Panc1 (cell line): ENCODE measurements around the gene RMND5A. TPM values are rescaled to one million over a fixed set of nuclear protein-coding genes. Genes with fewer than 3 reads are reported as not detected.
"Not testable (repeated sequence)": the region's sequence is repeated elsewhere in the genome, so short reads cannot be mapped to it uniquely, and the experiment has no call there.

Experiments used
- ATAC-seq: fragments of 200-7000 bp; cut with Tn5 transposase; 2 replicates; pipeline ENCODE4 v1.9.1; 2020; ENCODE audit warnings: mild to moderate bottlenecking, moderate library complexity
- Bru-seq: library from RNA; stranded (reverse); fragments of 400-500 nt; gene quantifications from one replicate; lab custom pipeline; 2021; lab: Mats Ljungman, UMichigan
- BruChase-seq, 2 experiments: library from RNA; stranded (reverse); fragments of 400-500 nt; gene quantifications; one replicate each; lab custom pipeline; 2021; lab: Mats Ljungman, UMichigan
- BruUV-seq: library from RNA; stranded (reverse); fragments of 400-500 nt; replicated peaks from 2 replicates; lab custom pipeline; 2021; lab: Mats Ljungman, UMichigan
- CTCF ChIA-PET: fragments of 300-600 bp; sonication (Branson Sonifier 250); formaldehyde crosslinking; loops from one replicate; lab custom pipeline; 2022; ENCODE audit warnings: antibody characterized with exemption; lab: Charles Lee
- POLR2A ChIA-PET: fragments of 300-600 bp; sonication (Branson Sonifier 250); formaldehyde crosslinking; loops from one replicate; lab custom pipeline; 2022; ENCODE audit warnings: antibody characterized with exemption; lab: Charles Lee
- DNase-seq: peaks from one replicate; pipeline ENCODE4 v3.0.0-alpha.2; 2010; ENCODE audit warnings: low read depth, low spot score
- H3K27ac ChIP-seq: 2 replicates; pipeline ENCODE4 v1.5.1; 2011; ENCODE audit warnings: mild to moderate bottlenecking, low read length, inconsistent platforms
- H3K27me3 ChIP-seq: fragments of 200-500 bp; sonication (Bioruptor generic); 2 replicates; pipeline ENCODE4 v1.6.0; 2014; ENCODE audit warnings: low read length, inconsistent platforms; ENCODE audit not compliant: control insufficient read depth, insufficient read depth
- H3K36me3 ChIP-seq: fragments of 200-500 bp; sonication (Bioruptor generic); 2 replicates; pipeline ENCODE4 v1.5.1; 2014; ENCODE audit warnings: inconsistent platforms, mild to moderate bottlenecking, low read length, moderate library complexity; ENCODE audit not compliant: control insufficient read depth, insufficient read depth
- H3K4me1 ChIP-seq: 2 replicates; pipeline ENCODE4 v1.5.1; 2011; ENCODE audit warnings: inconsistent platforms, mild to moderate bottlenecking, low read length, moderate library complexity; ENCODE audit not compliant: control insufficient read depth, insufficient read depth
- H3K4me3 ChIP-seq, 2 experiments: 2 replicates each; pipeline ENCODE4 v1.5.1; 2011 to 2012; ENCODE audit warnings: low read depth in 2 of 2, low read length in 2 of 2, mild to moderate bottlenecking in 2 of 2, inconsistent platforms in 1 of 2, moderate library complexity in 1 of 2
- H3K9me3 ChIP-seq: fragments of 200-500 bp; sonication (Bioruptor generic); 2 replicates; pipeline ENCODE4 v1.5.1; 2014; ENCODE audit warnings: low read depth, mild to moderate bottlenecking, inconsistent platforms, low read length, moderate library complexity; ENCODE audit not compliant: control insufficient read depth, insufficient read depth
- CTCF ChIP-seq: fragments of 450-650 bp; IDR thresholded peaks from 2 replicates; pipeline ENCODE4 v1.5.1; 2017; ENCODE audit warnings: mild to moderate bottlenecking
- POLR2AphosphoS5 ChIP-seq: IDR thresholded peaks from 2 replicates; pipeline ENCODE4 v1.6.1; 2012; ENCODE audit warnings: mild to moderate bottlenecking, low read depth, low read length, moderate library complexity
- REST ChIP-seq, 2 experiments: IDR thresholded peaks; 2 replicates each; pipeline ENCODE4 v1.6.1; 2011 to 2012; ENCODE audit warnings: low read depth in 2 of 2, control low read depth in 1 of 2, low read length in 1 of 2, mild to moderate bottlenecking in 1 of 2, moderate library complexity in 1 of 2; ENCODE audit not compliant: insufficient read depth in 1 of 2
- SIN3A ChIP-seq: IDR thresholded peaks from 2 replicates; pipeline ENCODE4 v1.6.1; 2012; ENCODE audit warnings: low read depth, mild to moderate bottlenecking, low read length, moderate library complexity, borderline replicate concordance; ENCODE audit not compliant: insufficient read depth
- TCF7L2 ChIP-seq: IDR thresholded peaks from 2 replicates; pipeline ENCODE4 v1.6.1; 2011; ENCODE audit warnings: mild to moderate bottlenecking, low read depth, low read length, inconsistent platforms
- in situ Hi-C: cut with HindIII; loops from 2 replicates; pipeline ENCODE4 v1.10.0; 2016; ENCODE audit warnings: low sequenced_read_pairs, low pct_unique_long_range_greater_than_20kb
- intact Hi-C: fragments of 100-400 bp; cut with micrococcal nuclease; formaldehyde crosslinking; loops from one replicate; pipeline ENCODE4 v1.10.0; 2022; ENCODE audit not compliant: unreplicated experiment
- long read RNA-seq: library from polyadenylated mRNA; unstranded; transcript quantifications from one replicate; pipeline ENCODE4 v2.0.0, GENCODE V29; 2021; ENCODE audit not compliant: unreplicated experiment
- polyA plus RNA-seq: library from polyadenylated mRNA; unstranded; fragments of >200 nt; gene quantifications from one replicate; pipeline ENCODE4 v1.2.1, GENCODE V29; 2012; ENCODE audit warnings: missing spikeins; ENCODE audit not compliant: insufficient read length
- total RNA-seq: library from RNA; stranded (reverse); gene quantifications from one replicate; pipeline ENCODE4 v1.2.1, GENCODE V29; 2021; ENCODE audit not compliant: unreplicated experiment

The RMND5A gene
- total RNA-seq (42.8 TPM), Bru-seq, nascent RNA (percentile 83 among the genes with signal in this experiment), BruChase-seq, experiment 1, labeled RNA remaining after a 2-hour chase (percentile 91 among the genes with signal in this experiment), BruChase-seq, experiment 2, labeled RNA remaining after a 6-hour chase (percentile 95 among the genes with signal in this experiment)
- polyA plus RNA-seq = 15.1 TPM
- long read RNA-seq, full-length matches to known transcripts = 60 of 74 reads
- long read RNA-seq, partial matches to known transcripts = 0 of 74 reads
- long read RNA-seq, other reads (novel, unspliced or antisense) = 14 of 74 reads

GRCh38 chr2:86719637-86720539 is at the start of gene RMND5A:
Gene RMND5A, plus strand, starts transcription at chr2:86720291. Its CDS starts 377 bp downstream, at chr2:86720668.
- CTCF ChIA-PET, POLR2A ChIA-PET, H3K36me3 ChIP-seq, in situ Hi-C loops, H3K4me1 ChIP-seq, intact Hi-C loops, H3K27me3 ChIP-seq, H3K9me3 ChIP-seq: not testable (repeated sequence)
- H3K27ac ChIP-seq = peak within 1 kb of the TSS; percentile 70; the same call in 1 of the 2 replicates
- H3K4me3 ChIP-seq = peak within 1 kb of the TSS; percentile 53 to 64
- TSS peak; percentile 87 for BruUV-seq
- peak; percentile 30 for DNase-seq
- peak; percentile 96 for ATAC-seq
- peak; percentile 29; the same call in 1 of the 2 replicates for TF ChIP-seq POLR2AphosphoS5

- in situ Hi-C loops = no loop called here
- DNase-seq = no peak
These were observed 48.6 kb upstream of the RMND5A start for GRCh38 chr2:86671337-86671981.

More at GRCh38 chr2:86671337-86671981, 48.6 kb upstream of the RMND5A start:
- BruUV-seq = no TSS peak
- ChIA-PET POLR2A (no interaction called here), CTCF (no interaction called here)
- no peaks in the 10 kb centered on the region for H3K4me1 ChIP-seq
- no peaks in the 10 kb centered on the region for H3K36me3 ChIP-seq
- H3K27ac ChIP-seq = no peak overlapping the region
- ATAC-seq = no peak
- intact Hi-C loops = no loop called here
- H3K4me3 ChIP-seq = no peak overlapping the region
- H3K27me3 ChIP-seq = no peaks in the 10 kb centered on the region
- TF ChIP-seq TCF7L2 (no peak), CTCF (no peak), SIN3A (no peak), REST (IDR thresholded peaks at IDR 0.05; ENCODE audit: insufficient read depth in 1 of 2, low read depth in 2 of 2, low read length in 1 of 2) (no peak), POLR2AphosphoS5 (no peak)
- H3K9me3 ChIP-seq = no peaks in the 10 kb centered on the region
